IMR-90 (cell line): Measurements from ENCODE around the gene CLPSL2. TPM values are rescaled to one million over a fixed set of nuclear protein-coding genes. Genes with fewer than 3 reads are reported as not detected.
A peak's percentile ranks its signal among the peaks of the same experiment; 100 is the strongest.

ENCODE experiments used
- ATAC-seq: fragments of 200-7000 bp; cut with Tn5 transposase; 2 replicates; pipeline ENCODE4 v1.9.1; 2020; ENCODE audit warnings: low read depth, mild to moderate bottlenecking, moderate library complexity
- BruUV-seq: library from RNA; stranded (reverse); fragments of 400-500 nt; replicated peaks from 2 replicates; lab custom pipeline; 2021; lab: Mats Ljungman, UMichigan
- CTCF ChIA-PET: fragments of 300-600 bp; formaldehyde crosslinking; extraction: SDS; loops from one replicate; lab custom pipeline; 2021; ENCODE audit warnings: antibody characterized with exemption; lab: Yijun Ruan, JAX
- POLR2A ChIA-PET: fragments of 300-600 bp; sonication (Branson Sonifier 250); formaldehyde crosslinking; loops from one replicate; lab custom pipeline; 2022; ENCODE audit warnings: antibody characterized with exemption; ENCODE audit not compliant: unreplicated experiment; lab: Charles Lee
- DNase-seq: peaks from one replicate; pipeline ENCODE4 v3.0.0; 2013
- H2AFZ ChIP-seq: replicated peaks from 2 replicates; pipeline ENCODE3; 2013; ENCODE audit warnings: low read length, mild to moderate bottlenecking; ENCODE audit not compliant: poor library complexity
- H2AK5ac ChIP-seq: 2 replicates; pipeline ENCODE4 v1.6.1; 2013; ENCODE audit warnings: low read depth, low read length, inconsistent platforms
- H2AK9ac ChIP-seq: replicated peaks from 2 replicates; pipeline ENCODE3; 2013; ENCODE audit warnings: mild to moderate bottlenecking, low read depth, low read length, moderate library complexity; ENCODE audit not compliant: poor library complexity
- H2BK120ac ChIP-seq: 2 replicates; pipeline ENCODE4 v1.6.1; 2013; ENCODE audit warnings: low read depth, low read length, inconsistent platforms
- H2BK15ac ChIP-seq: 3 replicates; pipeline ENCODE4 v1.6.1; 2013; ENCODE audit warnings: low read depth, low read length, inconsistent platforms
- H2BK20ac ChIP-seq: 2 replicates; pipeline ENCODE4 v1.6.1; 2013; ENCODE audit warnings: low read depth, mild to moderate bottlenecking, inconsistent platforms, low read length, moderate library complexity
- H2BK5ac ChIP-seq: 2 replicates; pipeline ENCODE4 v1.6.1; 2013; ENCODE audit warnings: mild to moderate bottlenecking, low read depth, low read length, inconsistent platforms; ENCODE audit not compliant: poor library complexity, severe bottlenecking
- H3K14ac ChIP-seq: replicated peaks from 2 replicates; pipeline ENCODE4 v1.6.1; 2013; ENCODE audit warnings: low read depth, low read length, inconsistent platforms
- H3K18ac ChIP-seq: 2 replicates; pipeline ENCODE4 v1.6.1; 2013; ENCODE audit warnings: low read depth, low read length, control low read depth
- H3K23ac ChIP-seq: 2 replicates; pipeline ENCODE4 v1.6.1; 2013; ENCODE audit warnings: low read depth, low read length, inconsistent platforms
- H3K27ac ChIP-seq: 2 replicates; pipeline ENCODE4 v1.5.1; 2013; ENCODE audit warnings: mild to moderate bottlenecking, control low read depth, low read length; ENCODE audit not compliant: insufficient read depth
- H3K27me3 ChIP-seq: 2 replicates; pipeline ENCODE4 v1.6.1; 2013; ENCODE audit warnings: low read length; ENCODE audit not compliant: control insufficient read depth, insufficient read depth
- H3K36me3 ChIP-seq: 2 replicates; pipeline ENCODE4 v1.6.1; 2013; ENCODE audit warnings: low read length, mixed read lengths; ENCODE audit not compliant: control insufficient read depth, insufficient read depth
- H3K4ac ChIP-seq: 2 replicates; pipeline ENCODE4 v1.6.1; 2013; ENCODE audit warnings: low read depth, low read length, inconsistent platforms
- H3K4me1 ChIP-seq: 2 replicates; pipeline ENCODE4 v1.6.1; 2013; ENCODE audit warnings: low read length, mixed read lengths; ENCODE audit not compliant: control insufficient read depth, insufficient read depth
- H3K4me2 ChIP-seq: 2 replicates; pipeline ENCODE4 v1.6.1; 2013; ENCODE audit warnings: low read depth, mild to moderate bottlenecking, control low read depth, low read length, moderate library complexity
- H3K4me3 ChIP-seq: 2 replicates; pipeline ENCODE4 v1.5.1; 2013; ENCODE audit warnings: low read depth, mild to moderate bottlenecking, control low read depth, low read length, moderate library complexity; ENCODE audit not compliant: insufficient read depth
- H3K56ac ChIP-seq: 2 replicates; pipeline ENCODE4 v1.6.1; 2013; ENCODE audit warnings: low read length, inconsistent platforms; ENCODE audit not compliant: insufficient read depth; ENCODE audit errors: extremely low read depth
- H3K79me1 ChIP-seq, 2 experiments: 2 replicates each; pipeline ENCODE4 v1.6.1; 2013; ENCODE audit warnings: low read length in 2 of 2, inconsistent platforms in 1 of 2, low read depth in 1 of 2
- H3K9ac ChIP-seq: 2 replicates; pipeline ENCODE4 v1.6.1; 2013; ENCODE audit warnings: low read depth, low read length, control low read depth
- H3K9me1 ChIP-seq: 2 replicates; pipeline ENCODE4 v1.6.1; 2013; ENCODE audit warnings: low read length, inconsistent platforms; ENCODE audit not compliant: insufficient read depth
- H3K9me3 ChIP-seq: 2 replicates; pipeline ENCODE4 v1.6.1; 2013; ENCODE audit warnings: low read length; ENCODE audit not compliant: control insufficient read depth, insufficient read depth
- H4K20me1 ChIP-seq: 2 replicates; pipeline ENCODE4 v1.6.1; 2013; ENCODE audit warnings: low read length, inconsistent platforms; ENCODE audit not compliant: insufficient read depth
- H4K5ac ChIP-seq: 2 replicates; pipeline ENCODE4 v1.6.1; 2013; ENCODE audit warnings: mild to moderate bottlenecking, low read depth, low read length, control low read depth
- H4K8ac ChIP-seq, 2 experiments: 2 replicates each; pipeline ENCODE4 v1.6.1; 2013; ENCODE audit warnings: low read depth in 2 of 2, low read length in 2 of 2, control low read depth in 1 of 2, inconsistent platforms in 1 of 2
- H4K91ac ChIP-seq: 2 replicates; pipeline ENCODE4 v1.6.1; 2013; ENCODE audit warnings: low read depth, low read length, inconsistent platforms; ENCODE audit not compliant: insufficient read depth
- BHLHE40 ChIP-seq: fragments of 150-350 bp; IDR thresholded peaks from 2 replicates; pipeline ENCODE4 v1.6.1; 2016; ENCODE audit warnings: mild to moderate bottlenecking, low read depth, low read length
- CTCF ChIP-seq: conservative IDR thresholded peaks from 2 replicates; pipeline ENCODE4 v1.5.1; 2012; ENCODE audit warnings: mild to moderate bottlenecking, low read depth, low read length, improper control_type of control experiment
- FOS ChIP-seq: fragments of 150-350 bp; IDR thresholded peaks from 2 replicates; pipeline ENCODE4 v1.6.1; 2016; ENCODE audit warnings: low read depth, low read length
- RAD21 ChIP-seq: IDR thresholded peaks from 2 replicates; pipeline ENCODE4 v1.6.1; 2012; ENCODE audit warnings: low read length, improper control_type of control experiment
- WGBS, 2 experiments: methylation state at CpG; one replicate each; pipeline versions ENCODE4 v1.1.5 to v1.1.7; 2013; ENCODE audit warnings: missing lambda C conversion rate in 2 of 2; ENCODE audit not compliant: insufficient read length in 1 of 2; ENCODE audit errors: extremely low coverage in 2 of 2; 5-methylcytosine and 5-hydroxymethylcytosine counted together
- dilution Hi-C: fragments of 300-500 bp; cut with HindIII; formaldehyde crosslinking; loops from one replicate; pipeline ENCODE4 v1.14.3; 2018; ENCODE audit warnings: low sequenced_read_pairs; ENCODE audit not compliant: unreplicated experiment
- in situ Hi-C: fragments of 300-500 bp; cut with MboI; formaldehyde crosslinking; loops from 3 replicates; pipeline ENCODE4 v1.14.3; 2019; ENCODE audit warnings: low sequenced_read_pairs, inconsistent platforms, mixed read lengths
- intact Hi-C: fragments of 100-400 bp; cut with micrococcal nuclease; formaldehyde crosslinking; loops from 2 replicates; pipeline ENCODE4 v1.10.0; 2022
- polyA plus RNA-seq, 3 experiments: library from polyadenylated mRNA; depleted of rRNA; stranded (reverse); fragments of >200 nt; gene quantifications; 2 replicates each; pipeline ENCODE4 v1.2.3, GENCODE V29; 2012; ENCODE audit warnings: low replicate concordance in 1 of 3
- total RNA-seq: library from RNA; depleted of rRNA; stranded (reverse); fragments of >200 nt; gene quantifications from 2 replicates; pipeline ENCODE4 v1.2.3, GENCODE V29; 2012

The CLPSL2 gene
- total and polyA plus RNA-seq, 2 of the 4 experiments (the other 2 are of a cell fraction), result not detected

- TF ChIP-seq BHLHE40 (no peak), RAD21 (no peak)
These were observed 36.5 kb upstream of the CLPSL2 start (continued) for GRCh38 chr6:35739645-35740524.

- H3K18ac ChIP-seq, result no peak overlapping the region
- peaks cover 6% of the 10 kb centered on the region for H3K9me3 ChIP-seq
- no peak overlapping the region for H3K56ac ChIP-seq
- BruUV-seq, result no TSS peak
- no peak for TF ChIP-seq BHLHE40
- no peak for TF ChIP-seq FOS
- no peak for TF ChIP-seq CTCF
- WGBS, 2 experiments, result no CpG with 5 or more reads among the region's 8 CpGs
- H3K27me3 ChIP-seq, result peaks cover 24% of the 10 kb centered on the region
- no peak overlapping the region for H3K4me2 ChIP-seq
- H2BK15ac ChIP-seq, result no peak overlapping the region
- CTCF ChIA-PET, result interaction anchor here (0.8 kb wide), 1 partner anchor 567 kb away, joined by 5 read pairs; no protein-coding TSS in a partner anchor
- H4K5ac ChIP-seq, result no peak overlapping the region
- DNase-seq (no peak), ATAC-seq (no peak)
- no peak overlapping the region for H3K27ac ChIP-seq
- no peak overlapping the region for H3K4me3 ChIP-seq
- H3K9me1 ChIP-seq, result no peaks in the 10 kb centered on the region
- H3K4ac ChIP-seq, result no peak overlapping the region
- H4K8ac ChIP-seq, result no peak overlapping the region
- in situ Hi-C loops, result loop anchor here (25.0 kb wide), 1 partner anchor 431 kb away; no protein-coding TSS in a partner anchor
- POLR2A ChIA-PET, result no interaction called here
- intact Hi-C loops, result no loop called here
- H4K20me1 ChIP-seq, result no peaks in the 10 kb centered on the region
- no peak overlapping the region for H3K14ac ChIP-seq
- H3K36me3 ChIP-seq, result no peaks in the 10 kb centered on the region
- H3K9ac ChIP-seq, result no peak overlapping the region
- no peak overlapping the region for H2BK20ac ChIP-seq
- H3K23ac ChIP-seq, result no peak overlapping the region
- no peak overlapping the region for H2BK5ac ChIP-seq
- no peak overlapping the region for H4K91ac ChIP-seq
- H2AK9ac ChIP-seq, result no peak overlapping the region
- H2AFZ ChIP-seq, result peak overlapping the region; percentile 5
- H3K79me1 ChIP-seq, result no peaks in the 10 kb centered on the region
- dilution Hi-C loops, result no loop called here
- no peak overlapping the region for H2BK120ac ChIP-seq
- H2AK5ac ChIP-seq, result no peak overlapping the region
- no peaks in the 10 kb centered on the region for H3K4me1 ChIP-seq
These were observed 33.6 kb upstream of the CLPSL2 start for GRCh38 chr6:35742842-35743241.
